Bone marrow (tissue), 2 donors: ENCODE results near the gene BCAT1.
"Not testable (repeated sequence)": the region's sequence is repeated elsewhere in the genome, so short reads cannot be mapped to it uniquely, and the experiment has no call there.

Experiments used
- DNase-seq, 2 donors: peaks; one replicate each; lab custom pipeline; 2025; lab: John Stamatoyannopoulos, UW

The BCAT1 gene

DNA sequence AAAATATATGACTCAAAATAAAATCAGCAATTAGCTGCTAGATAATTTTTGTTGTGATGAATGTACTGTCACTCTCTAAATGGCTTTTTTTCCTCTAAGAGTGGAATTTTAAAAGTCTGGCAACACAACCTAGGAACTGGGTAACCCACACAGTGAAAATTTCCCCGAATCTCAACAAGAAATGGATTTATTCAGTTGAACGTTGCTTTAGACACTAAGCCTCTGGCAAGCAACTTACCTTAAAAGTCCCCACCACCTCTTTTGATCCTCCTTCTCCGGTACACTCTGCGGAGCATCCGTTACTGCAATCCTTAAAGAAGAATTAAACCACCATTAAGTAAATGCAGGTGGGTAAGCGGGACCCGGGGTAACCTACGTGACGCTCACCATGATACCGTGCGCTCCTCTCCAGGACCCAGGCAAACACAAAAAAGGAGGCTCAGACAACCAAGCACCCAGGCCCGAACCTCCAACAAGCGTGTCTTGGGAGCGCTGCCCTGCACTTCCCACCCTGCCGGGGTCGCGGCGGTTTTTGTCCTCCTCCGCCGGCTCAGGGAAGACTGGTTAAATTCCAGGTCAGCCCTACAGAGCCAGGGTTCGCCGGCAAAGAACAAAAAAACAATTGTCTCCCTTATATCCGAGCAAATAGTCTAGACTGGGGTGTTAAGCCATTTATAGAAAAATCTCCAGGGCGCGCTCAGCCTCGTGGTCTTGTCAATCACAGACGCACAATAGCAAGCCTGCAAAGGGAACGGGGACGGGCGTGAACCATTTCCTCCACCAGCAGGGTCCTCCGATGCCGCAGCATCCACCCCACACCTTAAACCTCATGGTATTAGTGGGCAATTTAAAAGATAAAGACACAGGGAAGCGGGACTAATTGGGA, 47.1 kb downstream of the BCAT1 start:
- DNase-seq, result peak in 1 of 2 donors; percentile 53

GRCh38 chr12:24900196-24900595, 48.7 kb downstream of the BCAT1 start:
- no peak for DNase-seq

GRCh38 chr12:24899503-24900075, 49.3 kb downstream of the BCAT1 start:
- no peak for DNase-seq

- DNase-seq, result no peak
Observed at GRCh38 chr12:24898606-24899005, 50.3 kb downstream of the BCAT1 start.

GRCh38 chr12:24898185-24898584, 50.7 kb downstream of the BCAT1 start:
- no peak for DNase-seq

- DNase-seq, result no peak
Observed at GRCh38 chr12:24896171-24896570, 52.7 kb downstream of the BCAT1 start.

DNA sequence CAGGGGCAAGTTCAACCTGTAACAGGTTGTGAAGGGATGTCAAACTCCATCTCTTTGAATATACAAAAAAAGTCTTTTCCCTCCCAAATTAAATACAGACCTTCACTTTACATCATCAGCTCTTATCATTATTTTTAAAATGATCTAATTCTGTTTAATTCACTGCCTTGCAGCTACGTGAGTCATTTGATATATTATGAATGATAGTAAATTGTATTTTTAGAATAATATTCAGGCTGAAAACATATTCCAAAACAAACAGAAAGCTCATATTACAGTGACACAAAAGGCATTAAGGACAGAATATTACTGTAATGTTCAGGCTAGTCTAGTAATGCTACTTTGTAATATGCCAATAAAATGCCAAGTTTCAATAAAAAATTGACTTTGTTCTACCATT, 53.3 kb downstream of the BCAT1 start:
- DNase-seq, result no peak

DNA sequence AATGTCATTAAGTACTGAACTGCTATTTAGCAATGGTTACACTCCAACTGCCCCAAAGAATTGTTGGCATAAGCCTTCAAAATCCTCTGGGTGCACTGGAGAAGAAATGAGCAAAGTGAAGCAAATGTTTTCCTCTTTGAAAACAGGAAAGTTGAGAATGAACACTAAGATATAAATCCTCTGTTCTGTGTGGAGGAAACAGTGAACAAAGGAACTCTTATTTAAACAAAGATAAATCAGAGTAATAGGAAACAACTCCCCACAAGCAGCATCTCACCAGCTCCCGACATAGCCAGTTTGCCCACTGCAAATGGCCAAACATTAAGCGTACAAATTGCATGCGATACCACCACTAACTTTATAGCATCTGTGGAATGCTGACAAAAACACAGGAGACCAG, 54.0 kb downstream of the BCAT1 start:
- no peak for DNase-seq

DNA sequence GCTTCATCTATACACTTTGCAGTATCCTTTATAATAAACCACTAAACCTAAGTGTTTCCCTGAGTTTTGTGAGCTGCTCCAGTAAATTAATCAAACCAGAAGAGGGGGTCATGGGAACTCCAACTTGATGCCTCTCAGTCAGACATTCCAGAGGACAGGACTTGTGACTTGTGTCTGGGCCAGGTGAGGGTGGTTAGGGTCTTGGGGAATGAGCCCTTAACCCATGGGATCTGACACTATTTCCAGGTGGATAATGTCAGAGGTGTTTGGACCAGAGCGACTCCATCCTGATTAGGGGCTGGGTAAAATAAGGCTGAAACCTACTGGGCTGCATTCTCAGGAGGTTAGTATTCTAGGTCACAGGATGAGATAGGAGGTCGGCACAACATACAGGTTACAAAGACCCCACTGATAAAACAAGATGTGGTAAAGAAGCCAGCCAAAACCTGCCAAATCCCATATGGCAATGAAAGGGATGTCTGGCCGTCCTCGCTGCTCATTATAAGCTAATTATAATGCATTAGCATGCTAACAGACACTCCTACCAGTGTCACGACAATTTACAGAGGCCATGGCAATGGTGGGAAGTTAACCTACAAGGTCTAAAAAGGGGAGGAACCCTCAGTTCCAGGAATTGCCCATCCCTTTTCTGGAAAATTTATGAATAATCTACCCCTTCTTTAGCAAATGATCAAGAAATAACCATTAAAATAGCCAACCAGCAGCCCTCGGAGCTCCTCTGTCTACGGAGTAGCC, 58.7 kb downstream of the BCAT1 start:
- no peak for DNase-seq

GRCh38 chr12:24889411-24889810, 59.5 kb downstream of the BCAT1 start:
- DNase-seq, result no peak

DNA sequence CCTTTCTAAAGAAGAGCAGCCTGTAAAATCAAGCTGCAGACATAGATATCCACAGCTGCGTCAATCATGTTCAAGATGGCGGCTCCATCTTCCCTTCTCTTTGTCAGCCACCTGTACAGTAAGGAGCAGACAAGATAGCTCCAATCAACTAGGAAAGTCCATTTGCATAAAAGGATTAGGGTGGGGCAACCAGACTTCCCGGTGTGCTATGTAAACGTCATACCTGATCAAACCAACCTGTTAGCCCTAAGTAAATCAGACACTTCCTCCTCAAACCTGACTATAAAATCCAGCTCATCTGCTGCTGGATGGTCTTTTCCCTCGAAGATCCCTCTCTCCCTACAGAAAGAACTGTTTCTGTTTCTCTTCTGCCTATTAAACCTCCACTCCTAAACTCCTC, 60.1 kb downstream of the BCAT1 start:
- no peak for DNase-seq

GRCh38 chr12:24884911-24885310, 64.0 kb downstream of the BCAT1 start:
- DNase-seq, result no peak

GRCh38 chr12:24881724-24882371, 67.1 kb downstream of the BCAT1 start:
- DNase-seq, result no peak

GRCh38 chr12:24881227-24881626, 67.7 kb downstream of the BCAT1 start:
- DNase-seq, result no peak

- no peak for DNase-seq
Observed at GRCh38 chr12:24880732-24881131, 68.2 kb downstream of the BCAT1 start.

DNA sequence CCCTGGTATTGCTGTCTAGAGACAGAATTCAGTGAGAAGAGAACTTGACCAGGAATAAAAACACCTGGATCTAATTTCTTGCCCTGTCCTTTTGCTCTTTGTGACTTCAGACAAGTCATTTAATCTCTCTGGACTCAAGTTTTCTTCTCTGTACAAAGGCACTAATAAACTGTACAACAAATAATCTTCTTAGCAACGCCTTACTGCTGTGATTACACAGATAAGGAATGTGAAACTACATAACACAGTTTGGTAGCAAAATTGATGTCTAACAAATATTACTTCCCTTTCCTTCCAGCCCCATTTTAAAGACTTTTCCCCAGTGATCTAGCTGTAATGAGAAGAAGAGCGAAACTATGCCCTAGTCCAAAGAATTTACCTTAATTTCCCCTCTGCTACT, 69.3 kb downstream of the BCAT1 start:
- DNase-seq, result no peak

- DNase-seq, result no peak
Observed at GRCh38 chr12:24875014-24875413, 73.9 kb downstream of the BCAT1 start.

DNA sequence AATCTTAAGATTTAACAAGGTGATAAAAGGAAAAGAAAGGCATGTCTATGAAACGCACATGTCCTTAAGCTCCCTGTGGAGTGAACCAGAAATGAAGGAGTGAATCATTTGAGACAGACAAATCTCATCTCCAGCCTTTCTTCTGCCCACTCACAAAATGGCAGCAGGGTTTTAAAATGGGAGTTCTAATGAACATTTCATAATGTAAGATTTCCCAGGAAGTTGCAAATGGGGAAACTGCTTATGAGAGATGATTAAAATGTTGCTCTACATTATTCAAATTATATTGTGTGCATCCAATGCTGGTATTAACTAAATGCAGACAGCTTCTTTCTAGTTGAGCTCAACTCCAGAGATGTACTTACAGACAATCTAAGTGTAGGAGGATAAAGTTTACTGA, 76.7 kb downstream of the BCAT1 start:
- DNase-seq, result no peak

DNA sequence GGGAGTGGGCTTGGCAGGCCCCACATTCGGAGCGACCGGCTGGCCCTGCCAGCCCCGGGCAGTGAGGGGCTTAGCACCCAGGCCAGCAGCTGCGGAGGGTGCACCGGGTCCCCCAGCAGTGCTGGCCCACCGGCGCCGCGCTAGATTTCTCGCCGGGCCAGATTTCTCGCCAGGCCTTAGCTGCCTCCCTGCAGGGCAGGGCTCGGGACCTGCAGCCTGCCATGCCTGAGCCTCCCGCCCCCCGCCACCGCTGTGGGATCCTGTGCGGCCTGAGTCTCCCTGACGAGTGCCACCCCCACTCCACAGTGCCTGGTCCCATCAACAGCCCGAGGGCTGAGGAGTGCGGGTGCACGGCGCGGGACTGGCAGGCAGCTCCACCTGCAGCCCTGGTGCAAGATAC, 82.8 kb downstream of the BCAT1 start:
- not testable (repeated sequence) for DNase-seq

DNA sequence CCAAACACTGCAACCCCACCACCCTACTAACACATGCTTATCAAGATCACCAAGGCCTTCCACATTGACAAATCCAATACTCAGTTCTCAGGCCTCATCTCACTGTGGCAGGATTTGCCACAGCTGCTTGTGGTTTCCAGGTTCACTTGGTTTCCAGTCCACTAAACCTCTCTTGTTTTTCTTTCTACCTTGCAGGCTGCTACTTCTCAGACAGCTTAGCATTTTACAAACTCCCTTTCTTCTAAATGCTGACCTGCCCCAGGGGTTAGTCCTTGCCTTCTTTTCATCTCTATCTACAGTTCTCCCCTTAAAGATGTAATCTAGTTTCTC, 84.1 kb downstream of the BCAT1 start:
- no peak for DNase-seq

DNA sequence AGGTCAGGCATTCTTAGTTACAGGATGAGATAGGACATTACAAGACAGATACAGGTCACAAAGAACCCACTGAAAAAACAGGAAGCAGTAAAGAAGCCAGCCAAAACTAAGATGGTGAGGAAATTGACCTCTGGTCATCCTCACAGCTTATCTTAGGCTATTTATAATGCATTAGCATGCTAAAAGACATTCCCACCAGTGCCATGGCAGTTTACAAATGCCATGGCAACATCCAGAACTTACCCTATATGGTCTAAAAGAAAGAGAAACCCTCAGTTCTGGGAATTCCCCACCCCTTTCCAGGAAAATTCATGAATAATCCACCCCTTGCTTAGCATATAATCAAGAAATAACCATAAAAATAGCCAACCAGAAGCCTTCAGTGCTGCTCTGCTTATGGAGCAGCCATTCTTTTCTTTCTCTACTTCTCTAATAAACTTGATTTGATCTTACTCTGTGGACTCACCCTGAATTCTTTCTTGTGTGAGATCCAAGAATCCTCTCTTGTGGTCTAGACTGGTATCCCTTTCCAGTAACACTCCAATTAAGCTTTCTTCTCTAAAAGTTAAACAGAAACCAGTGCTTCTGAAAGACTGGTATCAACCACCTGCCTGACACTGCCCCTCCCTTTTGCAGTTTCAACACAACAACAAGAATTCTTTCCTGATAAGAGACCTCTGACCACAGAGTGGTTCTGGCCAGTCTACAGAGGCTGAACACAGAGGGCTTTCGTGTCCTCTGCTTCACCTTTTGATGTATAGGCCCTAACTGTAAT, 86.9 kb downstream of the BCAT1 start:
- no peak for DNase-seq

GRCh38 chr12:24860546-24860945, 88.4 kb downstream of the BCAT1 start:
- DNase-seq, result no peak
